Measurements from ENCODE around the gene ABCA12. TPM values are rescaled to one million over a fixed set of nuclear protein-coding genes. Genes with fewer than 3 reads are reported as not detected.

Gene ABCA12
- total and polyA plus RNA-seq, 2 of the 8 experiments (the other 6 are each of a cell fraction or from before 2014, with no cell fraction given): not detected

DNA sequence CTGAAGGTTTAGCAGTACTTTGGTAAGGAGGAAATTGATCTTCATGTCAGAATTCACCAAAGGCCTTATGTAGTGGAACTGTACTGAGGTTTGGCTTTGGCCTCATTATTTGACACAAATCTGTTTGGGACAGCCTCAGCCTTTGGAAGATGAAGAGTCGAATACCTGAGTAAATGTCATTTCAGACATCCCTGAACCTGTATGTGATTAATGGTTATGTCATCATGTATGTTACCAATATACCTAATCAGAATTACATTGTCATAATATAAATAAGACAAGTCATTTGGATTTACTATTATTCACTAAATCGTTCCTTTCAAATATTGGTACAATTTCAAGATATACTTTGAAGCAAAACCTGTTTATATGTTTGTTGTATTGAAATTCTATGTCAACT lies 10.6 kb upstream of the ABCA12 start:
- no peaks in the 10 kb centered on the region for H3K79me1 ChIP-seq (ENCODE audit: low read depth, low read length)
- H2BK12ac ChIP-seq (ENCODE audit: low read depth, low read length): no peak overlapping the region
- H4K91ac ChIP-seq (replicated peaks; ENCODE audit: insufficient read length, low read length): no peak overlapping the region
- no peaks in the 10 kb centered on the region for H3K23me2 ChIP-seq (ENCODE audit: low read depth, low read length)
- H4K8ac ChIP-seq (ENCODE audit: extremely low read depth, insufficient read depth, low read length): no peak overlapping the region
- ChIA-PET POLR2A (ENCODE audit: partially characterized antibody) (no interaction called here), CTCF (ENCODE audit: partially characterized antibody) (no interaction called here)
- no peak overlapping the region for H3K27ac ChIP-seq (ENCODE audit: low read depth, low read length)
- no peak overlapping the region for H2BK15ac ChIP-seq (ENCODE audit: low read length)
- H3K4me1 ChIP-seq (replicated peaks in 1 of 4; ENCODE audit: control insufficient read depth in 3 of 4, insufficient read depth in 4 of 4, low read length in 3 of 4): no peaks in the 10 kb centered on the region
- WGBS, 2 experiments (ENCODE audit: extremely low coverage in 1 of 2, insufficient coverage in 1 of 2, insufficient read length in 1 of 2, insufficient replicate concordance in 2 of 2, low coverage in 1 of 2, low lambda C conversion rate in 2 of 2, missing lambda C conversion rate in 1 of 2): 91% methylated on average over 2 of the region's 2 CpGs; no CpG with 5 or more reads in 1 of the 2 experiments
- no peak overlapping the region for H3K14ac ChIP-seq (ENCODE audit: insufficient read length)
- H2BK120ac ChIP-seq (replicated peaks; ENCODE audit: low read depth, low read length): no peak overlapping the region
- no peak overlapping the region for H4K5ac ChIP-seq (ENCODE audit: insufficient read length, low read depth, low read length)
- H3K4me2 ChIP-seq (ENCODE audit: insufficient read depth in 1 of 2, low read depth in 2 of 2, low read length in 2 of 2): no peak overlapping the region
- H3K9ac ChIP-seq (replicated peaks in 1 of 4; ENCODE audit: extremely low read depth in 1 of 4, low read depth in 3 of 4, low read length in 3 of 4): no peak overlapping the region
- H2BK20ac ChIP-seq (ENCODE audit: low read length): no peak overlapping the region
- H3K27me3 ChIP-seq (replicated peaks in 1 of 4; ENCODE audit: control insufficient read depth in 3 of 4, extremely low read depth in 1 of 4, insufficient read depth in 3 of 4, low read length in 3 of 4): peaks cover 0 to 1% (median 0%) of the 10 kb centered on the region in 4 experiments; a peak in 1 of 7 replicates
- DNase-seq (ENCODE audit: low read depth in 1 of 2, low spot score in 2 of 2) (no peak), FAIRE-seq (no peak)
- H3K36me3 ChIP-seq (ENCODE audit: control insufficient read depth in 2 of 4, insufficient read depth in 4 of 4, low read length in 3 of 4): no peaks in the 10 kb centered on the region
- H3K79me2 ChIP-seq (ENCODE audit: control insufficient read depth in 1 of 2, insufficient read depth in 2 of 2, low read length in 2 of 2): no peaks in the 10 kb centered on the region
- no peak overlapping the region for H3K23ac ChIP-seq (ENCODE audit: insufficient read length)
- no peaks in the 10 kb centered on the region for H3K9me3 ChIP-seq (ENCODE audit: insufficient read depth in 2 of 2, low read depth in 1 of 2, low read length in 1 of 2)
- no peak overlapping the region for H2AFZ ChIP-seq (ENCODE audit: low read length)
- H2BK5ac ChIP-seq (ENCODE audit: low read depth, low read length): no peak overlapping the region
- H2AK5ac ChIP-seq (ENCODE audit: low read depth, low read length): no peak overlapping the region
- H3K56ac ChIP-seq (replicated peaks; ENCODE audit: insufficient read length, low read depth, low read length): no peak overlapping the region
- H3K18ac ChIP-seq (ENCODE audit: extremely low read depth, low read length): no peak overlapping the region
- no peak overlapping the region for H3K4ac ChIP-seq (replicated peaks; ENCODE audit: insufficient read length, low read depth, low read length)
- no peaks in the 10 kb centered on the region for H4K20me1 ChIP-seq (replicated peaks in 1 of 2; ENCODE audit: control insufficient read depth in 1 of 2, insufficient read depth in 2 of 2, low read length in 2 of 2)
- no peak overlapping the region for H3K4me3 ChIP-seq (ENCODE audit: extremely low read depth in 1 of 4, insufficient read depth in 2 of 4, low read depth in 3 of 4, low read length in 4 of 4)
- TF ChIP-seq YY1 (IDR thresholded peaks at IDR 0.05; ENCODE audit: low read depth, low read length) (no peak), TEAD4 (IDR thresholded peaks at IDR 0.05; ENCODE audit: low read depth, low read length) (no peak), CHD1 (IDR thresholded peaks at IDR 0.05; ENCODE audit: low read depth, low read length) (no peak), TAF7 (optimal IDR thresholded peaks at IDR 0.05; ENCODE audit: borderline replicate concordance, low read depth, low read length) (no peak), TCF12 (IDR thresholded peaks at IDR 0.05; ENCODE audit: low read depth, low read length) (no peak), SP4 (IDR thresholded peaks at IDR 0.05; ENCODE audit: low read length) (no peak), EP300 (IDR thresholded peaks at IDR 0.05; ENCODE audit: borderline replicate concordance in 1 of 2, low read depth in 2 of 2, low read length in 2 of 2) (no peak), JUND (IDR thresholded peaks at IDR 0.05; ENCODE audit: low read length) (no peak), CTBP2 (IDR thresholded peaks at IDR 0.05; ENCODE audit: borderline replicate concordance, insufficient read depth, insufficient read length, low read length) (no peak)
- TF ChIP-seq, protein P1, sequence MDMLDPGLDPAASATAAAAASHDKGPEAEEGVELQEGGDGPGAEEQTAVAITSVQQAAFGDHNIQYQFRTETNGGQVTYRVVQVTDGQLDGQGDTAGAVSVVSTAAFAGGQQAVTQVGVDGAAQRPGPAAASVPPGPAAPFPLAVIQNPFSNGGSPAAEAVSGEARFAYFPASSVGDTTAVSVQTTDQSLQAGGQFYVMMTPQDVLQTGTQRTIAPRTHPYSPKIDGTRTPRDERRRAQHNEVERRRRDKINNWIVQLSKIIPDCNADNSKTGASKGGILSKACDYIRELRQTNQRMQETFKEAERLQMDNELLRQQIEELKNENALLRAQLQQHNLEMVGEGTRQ (IDR thresholded peaks at IDR 0.05; ENCODE audit: low read length): no peak
